GM21367 (cell line): ENCODE data around the gene SFT2D1.

Source experiments
- ATAC-seq: cut with Tn5 transposase; IDR thresholded peaks from one replicate; pipeline ENCODE4 v1.9.1; 2021; ENCODE audit not compliant: unreplicated experiment

The SFT2D1 gene

DNA sequence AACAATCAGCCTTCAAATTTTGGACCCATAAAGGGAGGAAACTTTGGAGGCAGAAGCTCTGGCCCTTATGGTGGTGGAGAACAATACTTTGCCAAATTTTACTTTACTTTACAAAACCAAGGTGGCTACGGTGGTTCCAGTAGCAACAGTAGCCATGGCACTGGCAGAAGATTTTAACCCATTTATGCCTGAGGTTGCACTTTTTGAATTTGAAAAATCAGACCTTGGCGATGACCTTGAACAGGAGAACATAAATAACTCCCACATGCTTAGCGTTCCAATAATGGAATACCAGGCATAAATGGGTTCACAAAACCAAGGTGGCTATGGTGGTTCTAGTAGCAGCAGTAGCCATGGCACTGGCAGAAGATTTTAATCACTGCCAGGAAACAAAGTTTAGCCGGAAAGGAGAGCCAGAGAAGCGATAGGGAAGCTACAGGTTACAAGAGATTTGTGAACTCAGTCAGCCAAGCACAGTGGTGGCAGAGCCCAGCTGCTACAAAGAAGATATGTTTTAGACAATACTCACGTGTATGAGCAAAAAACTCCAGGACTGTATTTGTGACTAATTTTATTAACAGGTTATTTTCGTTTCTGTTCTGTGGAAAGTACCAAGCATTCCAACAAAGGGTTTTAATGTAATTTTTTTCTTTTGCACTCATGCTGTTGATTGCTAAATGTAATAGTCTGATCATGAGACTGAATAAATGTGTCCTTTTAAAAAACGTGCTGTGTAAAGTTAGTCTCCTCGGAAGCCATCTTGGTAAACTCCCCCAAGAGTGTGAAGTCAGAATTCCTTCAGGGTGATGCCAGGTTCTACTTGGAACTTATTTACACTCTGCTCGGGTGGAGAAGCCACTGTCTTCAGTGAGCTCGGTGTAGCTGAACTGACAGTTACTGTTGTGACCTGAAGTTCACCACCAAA is 6.7 kb downstream of the SFT2D1 start:
- ATAC-seq, result no peak

GRCh38 chr6:166334878-166335277 is 7.5 kb downstream of the SFT2D1 start:
- ATAC-seq, result no peak

DNA sequence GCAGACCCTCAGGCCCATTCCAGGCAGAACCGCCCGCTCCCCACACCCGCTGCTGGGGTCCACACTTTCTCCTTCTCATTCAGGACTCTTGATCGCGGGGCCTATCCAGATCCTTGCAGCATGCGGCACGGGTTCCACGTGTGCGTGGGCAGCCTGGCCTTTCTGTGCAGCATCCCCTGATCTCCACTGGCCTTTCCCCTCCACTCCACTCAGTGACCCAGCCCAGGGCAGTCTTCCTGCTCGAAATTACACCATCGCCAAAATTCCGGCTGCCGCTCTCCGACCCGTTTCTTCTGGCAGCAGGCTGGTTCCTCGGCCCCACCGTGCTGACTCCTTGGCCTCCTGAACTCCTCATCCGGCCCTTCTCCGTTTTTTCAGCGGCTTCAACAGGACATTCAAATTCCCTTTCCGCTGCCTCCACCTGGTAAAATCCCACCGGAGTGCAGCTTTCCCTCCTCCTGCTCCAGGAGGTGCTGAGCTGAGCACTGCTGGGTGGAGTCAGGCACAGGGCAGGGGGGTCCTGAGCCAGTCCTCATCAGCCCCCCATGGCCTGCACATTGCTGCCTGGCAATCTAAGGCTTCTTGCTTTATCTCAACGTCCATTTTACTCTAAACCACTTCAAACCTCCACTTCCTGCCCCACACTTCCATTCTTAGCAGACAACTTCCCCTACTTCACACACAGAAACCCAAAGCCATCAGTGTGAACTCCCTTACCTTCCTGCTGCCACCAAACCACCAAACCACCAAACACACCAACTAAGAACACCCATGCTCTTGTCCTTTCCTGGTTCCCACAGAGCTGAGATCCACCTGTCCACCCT is 9.0 kb downstream of the SFT2D1 start:
- peak; percentile 77 for ATAC-seq

DNA sequence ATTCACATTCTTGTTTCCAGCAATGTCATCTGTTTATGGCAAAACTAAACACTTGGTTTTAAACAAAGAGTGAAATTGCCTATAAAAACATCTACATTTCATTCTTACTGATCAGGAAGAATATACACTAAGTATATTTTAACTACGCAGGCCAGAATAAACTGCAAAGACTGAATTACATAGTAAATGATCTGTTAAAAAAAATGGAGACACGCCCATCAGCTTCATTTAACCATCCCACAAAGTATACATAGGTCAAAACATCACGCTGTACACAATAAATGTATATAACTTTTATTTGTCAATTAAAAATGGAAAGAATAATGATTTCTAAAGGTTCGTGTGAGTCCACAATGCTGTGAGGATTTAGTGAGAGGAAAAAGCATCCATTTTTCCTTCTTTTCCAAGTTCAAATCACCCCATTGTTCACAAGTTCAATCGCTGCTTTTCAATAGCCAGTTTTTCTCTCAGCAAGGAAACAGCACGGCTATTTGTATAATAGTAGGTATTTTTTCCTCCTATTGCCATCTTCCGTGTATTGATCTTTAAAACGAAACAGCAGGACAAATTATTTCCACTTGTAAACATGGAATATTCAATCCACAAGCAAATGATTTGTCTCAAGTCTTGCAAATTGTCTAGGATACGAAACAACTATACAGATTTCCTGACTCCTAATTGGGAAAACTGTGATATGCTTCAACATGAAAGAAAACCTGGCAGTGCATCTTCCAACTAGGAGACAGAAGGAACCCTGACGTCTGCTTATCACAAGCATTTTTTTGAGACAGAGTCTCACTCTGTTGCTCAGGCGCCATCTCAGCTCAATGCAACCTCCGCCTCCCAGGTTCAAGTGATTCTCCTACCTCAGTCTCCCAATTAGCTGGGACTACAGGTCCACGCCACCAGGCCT is 10.6 kb downstream of the SFT2D1 start:
- ATAC-seq, result no peak

- no peak for ATAC-seq
Observed at GRCh38 chr6:166330612-166331011, 11.7 kb downstream of the SFT2D1 start.

DNA sequence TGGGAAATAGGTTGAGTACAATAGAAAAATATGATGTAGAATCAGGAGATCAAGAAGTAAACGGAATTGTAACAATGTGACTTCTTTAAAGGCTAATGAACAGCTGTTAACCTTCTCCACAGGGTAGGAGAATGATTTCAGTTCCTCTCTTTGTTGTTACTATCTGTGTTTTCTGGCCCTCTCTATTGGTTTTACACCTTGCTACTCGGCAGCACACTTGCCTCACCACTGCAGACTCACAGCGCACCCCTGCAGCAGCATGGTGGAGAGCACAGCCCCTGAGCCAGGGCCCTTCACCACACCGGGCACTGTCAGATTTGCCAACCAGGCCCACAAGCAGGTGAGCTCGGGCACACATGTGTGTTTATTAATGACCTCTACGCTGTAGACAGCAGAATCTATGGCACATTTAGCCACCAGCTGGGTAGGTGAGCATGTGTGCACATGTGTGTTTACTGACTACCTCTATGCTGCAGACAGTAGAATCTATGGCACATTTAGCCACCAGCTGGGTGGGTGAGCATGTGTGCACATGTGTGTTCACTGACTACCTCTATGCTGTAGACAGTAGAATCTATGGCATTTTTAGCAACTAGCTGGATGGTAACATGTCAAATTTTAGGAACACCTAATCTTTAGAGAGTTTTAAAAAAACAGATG is 16.8 kb downstream of the SFT2D1 start:
- ATAC-seq, result peak; percentile 90

GRCh38 chr6:166323395-166323794 is 18.9 kb downstream of the SFT2D1 start:
- ATAC-seq, result no peak

DNA sequence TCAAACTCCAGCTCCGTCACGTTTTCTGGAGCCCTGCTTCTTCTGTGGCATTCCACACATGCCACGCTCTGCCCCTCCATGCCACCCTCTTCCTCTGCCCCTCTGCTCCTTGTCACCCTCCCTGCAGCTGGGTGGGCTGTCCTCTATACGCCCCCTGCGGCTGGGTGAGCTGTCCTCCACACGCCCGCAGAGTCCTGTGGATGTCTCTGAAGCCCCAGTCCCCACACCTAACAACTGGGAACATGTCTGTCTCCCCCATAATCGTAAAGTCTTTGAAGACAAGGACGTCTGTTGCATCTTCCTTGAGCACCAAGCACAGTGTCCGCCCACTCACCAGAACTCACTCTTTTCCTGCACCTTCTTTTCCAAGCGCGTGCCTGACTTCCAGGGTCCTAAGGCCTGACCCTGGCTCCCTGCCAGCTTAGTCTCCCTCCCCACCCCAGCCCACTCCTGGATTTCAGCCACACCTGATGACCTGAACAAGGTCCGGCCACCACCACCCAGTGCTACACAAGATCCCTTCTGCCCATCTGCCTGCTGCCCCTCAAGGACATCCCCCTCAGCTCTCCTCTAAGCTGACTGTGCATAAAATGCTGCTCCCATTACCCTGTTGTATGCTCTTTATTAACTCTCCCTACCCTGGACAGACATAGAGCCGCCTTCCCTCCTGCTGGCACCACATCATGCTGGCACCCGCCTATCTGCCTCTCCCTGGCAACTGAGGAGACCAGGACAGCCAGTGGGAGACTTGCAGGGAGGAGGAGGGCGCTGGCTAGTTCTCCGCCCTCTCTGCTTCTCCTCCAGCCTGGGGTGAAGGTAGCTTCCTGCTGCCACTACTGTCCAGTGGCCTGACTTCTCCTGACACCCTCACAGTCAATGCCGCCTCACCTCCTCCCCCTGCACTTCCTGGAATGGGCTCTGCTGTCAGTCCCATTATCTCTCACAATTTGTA is 23.4 kb downstream of the SFT2D1 start:
- no peak for ATAC-seq

GRCh38 chr6:166318227-166318626 is 24.1 kb downstream of the SFT2D1 start:
- ATAC-seq, result no peak

DNA sequence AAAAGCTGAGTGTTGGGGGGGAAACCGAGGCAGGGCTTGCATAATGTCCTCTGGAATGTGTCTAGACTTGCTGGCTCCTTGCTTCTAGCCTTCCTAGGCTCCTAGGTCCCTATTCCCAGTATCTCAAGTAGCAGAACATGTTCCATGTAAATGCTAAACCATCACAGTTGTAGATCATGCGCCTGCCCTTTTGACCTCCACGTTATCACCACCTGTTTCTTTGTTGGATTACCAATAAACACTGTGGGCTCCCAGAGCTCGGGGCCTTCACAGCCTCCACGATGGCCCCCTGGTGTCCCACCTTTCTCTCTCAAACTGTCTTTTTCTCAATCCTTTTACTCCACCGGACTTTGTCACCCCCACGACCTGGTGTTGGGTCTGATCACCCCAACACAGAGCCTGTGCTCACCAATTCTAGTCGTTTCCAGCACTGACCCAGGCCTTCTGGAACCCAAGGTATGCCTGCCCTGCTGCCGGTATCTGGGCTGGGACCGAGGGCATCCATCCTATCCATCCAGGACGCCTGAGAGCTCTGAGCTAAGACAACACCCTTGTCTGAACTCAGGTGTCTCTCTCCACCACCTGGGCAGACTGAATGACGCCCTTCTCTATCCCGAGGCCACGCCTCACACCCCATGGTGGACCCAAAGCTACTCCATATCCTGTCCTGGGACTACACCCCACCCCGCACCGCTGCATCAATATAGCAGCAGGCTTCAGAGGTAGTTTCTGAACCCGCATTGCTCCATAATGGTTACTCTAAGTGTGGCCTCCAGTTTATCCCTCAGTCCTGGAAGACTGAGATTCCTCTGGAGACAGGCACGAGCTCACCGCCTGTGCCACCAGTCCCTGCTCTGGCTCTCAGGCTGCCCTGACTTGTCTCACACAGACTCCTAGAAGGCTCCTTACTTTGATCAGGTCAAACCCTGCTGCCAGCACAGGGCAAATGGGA is 24.8 kb downstream of the SFT2D1 start:
- ATAC-seq, result no peak

- ATAC-seq, result no peak
Observed at GRCh38 chr6:166315436-166315835, 26.9 kb downstream of the SFT2D1 start.

- ATAC-seq, result no peak
Observed at GRCh38 chr6:166314454-166314853, 27.9 kb downstream of the SFT2D1 start.

DNA sequence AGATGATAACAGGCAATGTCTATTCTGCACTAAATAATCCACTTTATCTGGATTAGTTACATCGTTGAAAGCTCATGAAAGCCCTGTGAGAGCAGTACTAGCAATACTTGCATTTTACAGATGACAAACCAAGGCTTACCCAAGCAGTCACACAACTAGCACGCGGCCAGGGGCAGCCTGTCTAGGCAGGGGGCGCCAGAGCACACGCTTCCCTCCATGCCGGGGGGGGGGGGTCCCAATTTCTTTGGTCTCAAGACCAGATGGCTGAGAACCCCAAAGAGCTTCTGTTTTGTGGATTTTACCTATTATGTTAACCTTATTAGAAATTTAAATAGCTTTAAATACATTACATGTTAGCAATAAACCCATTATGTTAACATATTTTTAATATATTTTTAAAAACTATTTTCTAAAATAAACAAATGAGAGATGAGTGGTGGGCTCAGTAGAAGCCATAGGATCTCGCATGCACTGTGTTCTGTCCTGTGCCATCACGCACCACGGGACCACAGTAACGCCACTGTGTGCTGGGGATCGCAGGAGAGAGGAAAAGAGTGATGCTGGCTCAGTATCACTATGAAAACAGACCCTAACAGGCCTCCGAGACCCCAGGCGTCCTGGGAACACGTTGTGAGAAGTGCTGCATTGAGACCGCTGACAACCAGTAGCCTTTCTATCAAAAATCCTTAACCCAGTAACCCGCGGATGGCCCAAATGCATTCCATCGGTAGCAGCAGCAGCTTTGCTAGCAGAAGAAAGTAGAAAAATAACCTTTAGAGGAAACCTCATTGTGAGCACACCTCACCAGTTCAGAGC is 28.9 kb downstream of the SFT2D1 start:
- ATAC-seq, result no peak

DNA sequence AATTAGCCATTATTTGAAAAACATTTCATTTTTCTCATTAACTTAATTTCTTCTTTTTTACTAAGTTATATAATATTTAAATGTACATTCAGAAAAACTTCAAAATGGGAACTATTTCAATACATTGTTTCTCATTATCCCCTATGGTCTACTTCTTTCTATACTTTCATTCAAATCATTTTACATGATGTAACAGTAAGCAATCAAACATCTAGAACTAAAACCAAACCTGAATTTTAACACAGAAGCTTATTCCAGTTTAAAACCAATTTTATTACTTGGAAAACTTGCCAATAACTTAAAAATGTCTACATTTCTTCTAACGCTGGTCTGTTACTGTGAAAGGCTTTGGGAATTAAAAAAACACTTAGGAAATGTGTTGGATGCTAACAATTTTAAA is 29.5 kb downstream of the SFT2D1 start:
- ATAC-seq, result no peak

DNA sequence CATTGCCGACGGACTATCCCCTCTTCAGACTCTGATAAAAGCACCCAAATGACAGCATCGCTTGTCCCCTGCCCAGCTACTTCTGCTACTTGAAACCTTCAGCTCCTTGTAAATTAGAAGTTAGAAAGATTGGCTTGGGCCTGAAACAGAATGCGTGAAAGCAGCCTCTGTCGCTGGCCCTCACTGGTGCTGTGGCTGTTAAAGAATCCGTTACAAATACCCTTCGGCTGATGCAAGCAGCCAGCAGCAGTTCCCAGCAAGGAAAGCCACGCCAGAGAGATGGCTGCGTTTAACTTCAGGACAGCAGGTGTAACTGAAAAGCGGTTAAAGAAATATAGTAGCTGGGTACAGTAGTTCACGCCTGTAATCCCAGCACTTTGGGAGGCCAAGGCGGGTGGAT is 31.7 kb downstream of the SFT2D1 start:
- no peak for ATAC-seq

- ATAC-seq, result no peak
Observed at GRCh38 chr6:166309977-166310376, 32.4 kb downstream of the SFT2D1 start.
